IPS-NIHi7 (cell line): ENCODE results near the gene NPLOC4.

Source experiments
- DNase-seq: peaks from one replicate; pipeline ENCODE4 v3.0.0; 2012; ENCODE audit warnings: mixed read lengths; ENCODE audit errors: extremely low spot score

NPLOC4 gene

DNA sequence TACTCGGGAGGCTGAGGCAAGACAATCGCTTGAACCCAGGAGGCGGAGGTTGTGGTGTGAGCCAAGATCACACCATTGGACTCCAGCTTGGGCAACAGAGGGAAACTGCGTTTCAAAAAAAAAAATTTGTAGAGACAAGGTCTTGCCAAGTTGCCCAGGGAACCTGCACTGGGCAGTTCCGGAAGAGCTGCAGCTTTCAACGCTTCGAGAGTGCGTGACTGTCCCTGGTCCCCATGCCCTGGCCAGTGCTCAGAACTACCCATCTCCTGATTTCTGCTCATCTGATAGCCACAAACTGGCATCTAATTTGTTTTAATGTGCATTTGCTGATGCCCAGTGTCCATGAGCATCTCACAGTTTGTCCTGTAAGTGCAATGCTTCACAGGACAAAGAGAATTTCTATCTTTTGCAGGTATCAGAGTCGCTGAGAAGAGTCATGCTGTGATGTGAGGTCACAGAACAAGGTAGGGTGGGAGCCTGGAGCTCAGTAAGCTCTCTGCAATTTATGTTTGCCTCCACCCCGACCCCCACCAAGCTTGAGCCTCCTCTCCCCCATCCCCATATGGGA is 128.2 kb downstream of the NPLOC4 start:
- no peak for DNase-seq
